MCF 10A (cell line): ENCODE measurements around the gene KRT40. TPM values are rescaled to one million over a fixed set of nuclear protein-coding genes. Genes with fewer than 3 reads are reported as not detected.
A peak's percentile ranks its signal among the peaks of the same experiment; 100 is the strongest.

Experiments used
- BruUV-seq: library from RNA; stranded (reverse); fragments of 400-500 nt; replicated peaks from 2 replicates; lab custom pipeline; 2021; lab: Mats Ljungman, UMichigan
- CTCF ChIA-PET: fragments of 300-600 bp; sonication (Branson Sonifier 250); formaldehyde crosslinking; extraction: SDS; loops from one replicate; lab custom pipeline; 2021; ENCODE audit warnings: antibody characterized with exemption, inconsistent platforms; lab: Yijun Ruan, JAX
- POLR2A ChIA-PET: fragments of 300-600, 350-650 bp; sonication (Branson Sonifier 250); formaldehyde crosslinking; extraction: SDS; loops from one replicate; lab custom pipeline; 2020; ENCODE audit warnings: antibody characterized with exemption, inconsistent platforms; lab: Yijun Ruan, JAX
- DNase-seq: peaks from one replicate; pipeline ENCODE4 v3.0.0-alpha.2; 2018; ENCODE audit not compliant: unreplicated experiment
- H3K27ac Mint-ChIP-seq: one replicate; pipeline ENCODE4 v1.8.0; 2022; ENCODE audit warnings: mild to moderate bottlenecking, low read depth, mixed read lengths; ENCODE audit not compliant: unreplicated experiment
- H3K27me3 Mint-ChIP-seq: one replicate; pipeline ENCODE4 v1.8.0; 2022; ENCODE audit warnings: mixed read lengths; ENCODE audit not compliant: insufficient read depth, unreplicated experiment
- H3K36me3 Mint-ChIP-seq: one replicate; pipeline ENCODE4 v1.8.0; 2022; ENCODE audit warnings: mild to moderate bottlenecking, moderate library complexity, mixed read lengths; ENCODE audit not compliant: insufficient read depth, unreplicated experiment
- H3K4me1 Mint-ChIP-seq: one replicate; pipeline ENCODE4 v1.8.0; 2022; ENCODE audit warnings: mixed read lengths; ENCODE audit not compliant: insufficient read depth, unreplicated experiment
- H3K4me3 Mint-ChIP-seq: one replicate; pipeline ENCODE4 v1.8.0; 2022; ENCODE audit warnings: mild to moderate bottlenecking, moderate library complexity, mixed read lengths; ENCODE audit not compliant: unreplicated experiment
- H3K9me3 Mint-ChIP-seq: one replicate; pipeline ENCODE4 v1.8.0; 2022; ENCODE audit warnings: mixed read lengths; ENCODE audit not compliant: unreplicated experiment
- CTCF ChIP-seq: fragments of 200-600 bp; IDR thresholded peaks from one replicate; pipeline ENCODE4 v1.8.0; 2022; ENCODE audit warnings: antibody characterized with exemption, mild to moderate bottlenecking; ENCODE audit not compliant: unreplicated experiment
- intact Hi-C: fragments of 100-400 bp; cut with micrococcal nuclease; formaldehyde crosslinking; loops from 2 replicates; pipeline ENCODE4 v1.14.1; 2022
- total RNA-seq: library from RNA; stranded (reverse); gene quantifications from 2 replicates; pipeline ENCODE4 v1.2.3, GENCODE V29; 2022

The KRT40 gene
- total RNA-seq, 1 experiment from 2014 or later, result not detected

GRCh38 chr17:40952661-40953060 is 31.5 kb downstream of the KRT40 start:
- Mint-ChIP-seq H3K9me3 (no peaks in the 10 kb centered on the region), H3K4me3 (no peak overlapping the region), H3K27ac (no peak overlapping the region), H3K36me3 (peaks cover 7% of the 10 kb centered on the region), H3K27me3 (peaks cover 14% of the 10 kb centered on the region), H3K4me1 (peaks cover 31% of the 10 kb centered on the region)
- BruUV-seq, result no TSS peak
- intact Hi-C loops, result no loop called here
- peak; percentile 55 for DNase-seq
- TF ChIP-seq CTCF, result no peak
- POLR2A ChIA-PET, result interaction anchor here (0.8 to 2.6 kb wide), 4 partner anchors 18 to 43 kb away, joined by 3 to 9 read pairs (median 4); no protein-coding TSS in a partner anchor
- CTCF ChIA-PET, result interaction anchor here (0.5 to 1.4 kb wide), 5 partner anchors 10 to 715 kb away, joined by 3 to 7 read pairs (median 4); partner anchors contain the start of gene KRT39

DNA sequence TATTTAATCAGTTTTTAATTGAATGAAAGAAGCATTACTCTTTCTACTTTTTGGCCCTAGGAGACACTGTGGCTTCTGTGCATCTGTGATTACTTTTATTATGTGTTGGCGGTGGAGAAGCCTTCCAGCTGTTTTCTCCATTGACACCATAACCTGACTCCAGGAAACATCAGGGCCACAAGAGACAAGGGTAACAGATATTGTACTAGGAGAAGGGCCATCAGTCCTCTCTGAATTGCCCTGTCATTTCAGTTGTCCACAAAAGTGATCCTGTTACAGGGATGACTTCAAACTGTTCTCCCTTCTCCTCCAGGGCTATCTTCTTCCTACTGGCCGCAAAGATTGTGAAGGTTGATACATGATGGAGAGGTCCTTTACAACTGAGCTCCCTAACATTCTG is 32.0 kb downstream of the KRT40 start:
- H3K4me1 Mint-ChIP-seq, result peaks cover 27% of the 10 kb centered on the region

GRCh38 chr17:40951011-40951622 is 33.0 kb downstream of the KRT40 start:
- no peak for DNase-seq
- peaks cover 14% of the 10 kb centered on the region for H3K27me3 Mint-ChIP-seq
- POLR2A ChIA-PET, result interaction anchor here (2.6 kb wide), 1 partner anchor 35 kb away, joined by 9 read pairs; no protein-coding TSS in a partner anchor
- no peaks in the 10 kb centered on the region for H3K9me3 Mint-ChIP-seq
- H3K27ac Mint-ChIP-seq, result no peak overlapping the region
- peaks cover 16% of the 10 kb centered on the region for H3K4me1 Mint-ChIP-seq
- no TSS peak for BruUV-seq
- CTCF ChIA-PET, result no interaction called here
- H3K36me3 Mint-ChIP-seq, result peaks cover 7% of the 10 kb centered on the region
- no peak overlapping the region for H3K4me3 Mint-ChIP-seq
- no peak for TF ChIP-seq CTCF
- intact Hi-C loops, result no loop called here

More for the DNA sequence above, 32.0 kb downstream of the KRT40 start:
- POLR2A ChIA-PET, result interaction anchor here (0.8 to 2.6 kb wide), 3 partner anchors 18 to 43 kb away, joined by 4 to 9 read pairs (median 5); no protein-coding TSS in a partner anchor
- CTCF ChIA-PET, result interaction anchor here (0.5 to 1.4 kb wide), 5 partner anchors 10 to 370 kb away, joined by 3 to 7 read pairs (median 4); partner anchors contain the start of gene KRT39
- Mint-ChIP-seq H3K27ac (no peak overlapping the region), H3K4me3 (no peak overlapping the region), H3K9me3 (no peaks in the 10 kb centered on the region), H3K36me3 (peaks cover 7% of the 10 kb centered on the region), H3K27me3 (peaks cover 14% of the 10 kb centered on the region)
- intact Hi-C loops, result no loop called here
- TF ChIP-seq CTCF, result no peak
- no TSS peak for BruUV-seq
- no peak for DNase-seq

- no TSS peak for BruUV-seq
- Mint-ChIP-seq H3K27ac (no peak overlapping the region), H3K4me3 (no peak overlapping the region), H3K27me3 (peaks cover 14% of the 10 kb centered on the region), H3K4me1 (peaks cover 16% of the 10 kb centered on the region), H3K36me3 (peaks cover 7% of the 10 kb centered on the region), H3K9me3 (no peaks in the 10 kb centered on the region)
- POLR2A ChIA-PET, result interaction anchor here (0.6 kb wide), 1 partner anchor 121 kb away, joined by 3 read pairs; no protein-coding TSS in a partner anchor
- CTCF ChIA-PET, result no interaction called here
- DNase-seq, result no peak
- TF ChIP-seq CTCF, result no peak
- intact Hi-C loops, result no loop called here
Observed at GRCh38 chr17:40950176-40950575, 34.0 kb downstream of the KRT40 start.
